Endothelial cell of umbilical vein (primary cell): ENCODE results near the gene THAP3. TPM values are rescaled to one million over a fixed set of nuclear protein-coding genes. Genes with fewer than 3 reads are reported as not detected.

Experiments used
- BruUV-seq: library from RNA; stranded (reverse); fragments of 400-500 nt; replicated peaks from 2 replicates; lab custom pipeline; 2021; lab: Mats Ljungman, UMichigan
- CTCF ChIA-PET: fragments of 300-600, 350-600 bp; sonication (Branson Sonifier 250); formaldehyde crosslinking; loops from one replicate; lab custom pipeline; 2021; ENCODE audit warnings: antibody characterized with exemption, inconsistent platforms; lab: Charles Lee
- POLR2A ChIA-PET: fragments of 300-600, 350-600 bp; sonication (Branson Sonifier 250); formaldehyde crosslinking; loops from one replicate; lab custom pipeline; 2021; ENCODE audit warnings: antibody characterized with exemption, inconsistent platforms; lab: Charles Lee
- DNase-seq: peaks from one replicate; pipeline ENCODE4 v3.0.0-alpha.2; 2011; ENCODE audit warnings: low read depth, low spot score
- FAIRE-seq: peaks from 2 replicates; lab custom pipeline; 2011; peaks lifted over from hg19 to GRCh38; lab: Jason Lieb, UNC
- H2AFZ ChIP-seq: 2 replicates; pipeline ENCODE4 v1.6.0; 2012; ENCODE audit warnings: low read depth, low read length, control low read depth, inconsistent platforms
- H3K27ac ChIP-seq: 2 replicates; pipeline ENCODE4 v1.5.1; 2011; ENCODE audit warnings: low read depth, mild to moderate bottlenecking, control low read depth, low read length, moderate library complexity; ENCODE audit not compliant: insufficient read depth
- H3K27me3 ChIP-seq, 2 experiments: 2 replicates each; pipeline versions ENCODE4 v1.6.0 to v1.6.1; 2011; ENCODE audit warnings: low read length in 2 of 2, mixed read lengths in 1 of 2; ENCODE audit not compliant: control insufficient read depth in 2 of 2, insufficient read depth in 2 of 2
- H3K36me3 ChIP-seq, 2 experiments: 2 replicates in 1 of 2; 3 replicates in 1 of 2; pipeline ENCODE4 v1.5.1; 2011; ENCODE audit warnings: low read length in 2 of 2, mild to moderate bottlenecking in 1 of 2, moderate library complexity in 1 of 2; ENCODE audit not compliant: control insufficient read depth in 2 of 2, insufficient read depth in 2 of 2; ENCODE audit errors: extremely low read depth in 1 of 2
- H3K4me1 ChIP-seq: 3 replicates; pipeline ENCODE4 v1.5.1; 2011; ENCODE audit warnings: mild to moderate bottlenecking, low read length; ENCODE audit not compliant: control insufficient read depth, insufficient read depth; ENCODE audit errors: extremely low read depth
- H3K4me2 ChIP-seq: 2 replicates; pipeline ENCODE4 v1.6.1; 2011; ENCODE audit warnings: low read length, control low read depth, mixed read lengths; ENCODE audit not compliant: insufficient read depth
- H3K4me3 ChIP-seq, 3 experiments: fragments of 200-600 bp in 1 of 3; sonication (generic), shearing (Covaris generic) in 1 of 3; replicated peaks in 1 of 3; 2 replicates each; pipeline ENCODE4 v1.5.1; 2011 to 2016; ENCODE audit warnings: control low read depth in 3 of 3, low read length in 3 of 3, mild to moderate bottlenecking in 2 of 3, inconsistent platforms in 1 of 3, low read depth in 1 of 3, moderate library complexity in 1 of 3; ENCODE audit not compliant: insufficient read depth in 1 of 3
- H3K79me2 ChIP-seq: 2 replicates; pipeline ENCODE4 v1.6.0; 2012; ENCODE audit warnings: low read length, inconsistent platforms; ENCODE audit not compliant: control insufficient read depth, insufficient read depth
- H3K9ac ChIP-seq: replicated peaks from 2 replicates; pipeline ENCODE3; 2011; ENCODE audit warnings: low read length, control low read depth; ENCODE audit not compliant: insufficient read depth; ENCODE audit errors: extremely low read depth
- H3K9me1 ChIP-seq: replicated peaks from 3 replicates; pipeline ENCODE4 v1.6.0; 2011; ENCODE audit warnings: mild to moderate bottlenecking, low read length; ENCODE audit not compliant: control insufficient read depth, insufficient read depth; ENCODE audit errors: extremely low read depth
- H3K9me3 ChIP-seq: replicated peaks from 2 replicates; pipeline ENCODE4 v1.5.1; 2012; ENCODE audit warnings: low read length, inconsistent platforms; ENCODE audit not compliant: control insufficient read depth, insufficient read depth
- H4K20me1 ChIP-seq: replicated peaks from 2 replicates; pipeline ENCODE3; 2011; ENCODE audit warnings: mild to moderate bottlenecking, low read length; ENCODE audit not compliant: control insufficient read depth, insufficient read depth; ENCODE audit errors: extremely low read depth
- CTCF ChIP-seq, 2 donors: IDR thresholded peaks; 1 replicate in 1 of 2; 2 replicates in 1 of 2; pipeline ENCODE4 v1.5.1; 2011; ENCODE audit warnings: low read length in 2 of 2, mild to moderate bottlenecking in 2 of 2, moderate library complexity in 2 of 2, control low read depth in 1 of 2, inconsistent platforms in 1 of 2, low read depth in 1 of 2; ENCODE audit not compliant: insufficient read depth in 1 of 2; ENCODE audit errors: extremely low read depth in 1 of 2
- EZH2 ChIP-seq: IDR thresholded peaks from 2 replicates; pipeline ENCODE4 v1.6.1; 2012; ENCODE audit warnings: borderline replicate concordance, low read depth, mild to moderate bottlenecking, moderate library complexity, low read length, inconsistent platforms; ENCODE audit not compliant: severe bottlenecking
- FOS ChIP-seq: IDR thresholded peaks from 2 replicates; pipeline ENCODE4 v1.6.1; 2011; ENCODE audit warnings: mild to moderate bottlenecking, low read length, moderate library complexity, borderline replicate concordance; ENCODE audit not compliant: insufficient read depth
- JUN ChIP-seq: IDR thresholded peaks from 2 replicates; pipeline ENCODE4 v1.6.1; 2011; ENCODE audit warnings: borderline replicate concordance, low read depth; ENCODE audit not compliant: insufficient read length, insufficient read depth
- MAX ChIP-seq: IDR thresholded peaks from 2 replicates; pipeline ENCODE4 v1.6.1; 2011; ENCODE audit not compliant: insufficient read depth, insufficient read length
- MYC ChIP-seq: IDR thresholded peaks from one replicate; pipeline ENCODE4 v1.6.1; 2011; ENCODE audit warnings: mild to moderate bottlenecking, low read depth, low read length
- POLR2A ChIP-seq: IDR thresholded peaks from 2 replicates; pipeline ENCODE4 v1.6.1; 2012; ENCODE audit warnings: low read depth, mild to moderate bottlenecking, control low read depth, low read length
- POLR2AphosphoS5 ChIP-seq: IDR thresholded peaks from 2 replicates; pipeline ENCODE4 v1.6.1; 2012; ENCODE audit warnings: low read depth, mild to moderate bottlenecking, control low read depth, low read length, moderate library complexity; ENCODE audit not compliant: insufficient read depth
- dilution Hi-C: fragments of 300-500 bp; cut with MboI; formaldehyde crosslinking; loops from one replicate; pipeline ENCODE4 v1.15.0; 2019; ENCODE audit warnings: low sequenced_read_pairs; ENCODE audit not compliant: extremely low pct_ligation_motif_present
- intact Hi-C: fragments of 100-400 bp; cut with micrococcal nuclease; formaldehyde crosslinking; loops from one replicate; pipeline ENCODE4 v1.10.0; 2022
- polyA plus RNA-seq, 4 experiments: library from polyadenylated mRNA; depleted of rRNA in 3 of 4; stranded (reverse) in 3 of 4; unstranded in 1 of 4; fragments of >200 nt; gene quantifications; 2 replicates each; pipeline versions ENCODE4 v1.2.1 to v1.2.3, GENCODE V29; 2011 to 2012; ENCODE audit warnings: missing spikeins in 1 of 4
- total RNA-seq: library from RNA; stranded (reverse); gene quantifications from 2 replicates; pipeline ENCODE4 v1.2.3, GENCODE V29; 2021

The THAP3 gene
- total and polyA plus RNA-seq, 2 donors (not counting 3 experiments of a cell fraction or from before 2014, with no cell fraction given): 11.3 to 16.7 TPM

- dilution Hi-C loops (no loop called here), intact Hi-C loops (no loop called here)
- H3K4me2 ChIP-seq: no peak overlapping the region
- H3K27me3 ChIP-seq: no peaks in the 10 kb centered on the region
- no peaks in the 10 kb centered on the region for H3K4me1 ChIP-seq
- H3K4me3 ChIP-seq: no peak overlapping the region
- H3K9me3 ChIP-seq: no peaks in the 10 kb centered on the region
- H3K27ac ChIP-seq: no peak overlapping the region
- BruUV-seq: no TSS peak
- no peak for FAIRE-seq
- no peaks in the 10 kb centered on the region for H3K9me1 ChIP-seq
- no peaks in the 10 kb centered on the region for H4K20me1 ChIP-seq
- no peaks in the 10 kb centered on the region for H3K79me2 ChIP-seq
- POLR2A ChIA-PET: interaction anchor here (1.2 kb wide), 1 partner anchor 30 kb away, joined by 4 read pairs; the partner anchor contains the start of gene KLHL21
- no peak for TF ChIP-seq CTCF (IDR thresholded peaks at IDR 0.05; ENCODE audit: extremely low read depth in 1 of 2, insufficient read depth in 1 of 2, low read depth in 1 of 2, low read length in 2 of 2)
- no peak for TF ChIP-seq EZH2
- TF ChIP-seq MYC: no peak
- TF ChIP-seq FOS: no peak
- no peak for TF ChIP-seq MAX
- TF ChIP-seq JUN: no peak
- no peak for TF ChIP-seq POLR2AphosphoS5
- no peak for TF ChIP-seq POLR2A
- CTCF ChIA-PET: interaction anchor here (0.7 to 1.4 kb wide), 5 partner anchors 9 to 149 kb away, joined by 3 read pairs; no protein-coding TSS in a partner anchor
- no peak overlapping the region for H2AFZ ChIP-seq
- DNase-seq: no peak
- peaks cover 4 to 46% of the 10 kb centered on the region in 2 experiments for H3K36me3 ChIP-seq
- no peak overlapping the region for H3K9ac ChIP-seq
These were observed 8.2 kb downstream of the THAP3 start for GRCh38 chr1:6632588-6633514.
